Glomerular visceral epithelial cell (primary cell): Measurements from ENCODE around the gene DMRT3.

Experiments used
- DNase-seq: peaks from one replicate; pipeline ENCODE4 v3.0.0-alpha.2; 2016; ENCODE audit errors: extremely low spot score

DMRT3 gene

DNA sequence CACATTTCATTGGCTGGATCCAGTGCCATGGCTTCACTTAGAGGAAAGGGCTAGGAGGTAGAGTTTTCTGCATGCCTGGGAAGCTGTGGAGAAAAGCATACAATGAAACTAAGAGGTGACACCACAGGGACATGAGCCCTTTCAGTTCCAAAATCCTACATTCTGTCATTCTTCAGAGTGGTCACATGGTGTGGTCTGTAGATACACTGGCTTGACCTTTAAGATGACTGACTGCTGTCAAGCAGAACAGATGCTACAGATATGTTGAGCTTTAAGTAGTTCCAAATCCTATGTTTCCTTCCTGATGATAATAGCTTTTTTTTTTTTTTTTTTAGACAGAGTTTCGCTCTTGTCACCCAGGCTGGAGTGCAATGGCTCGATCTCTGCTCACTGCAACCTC lies 26.2 kb downstream of the DMRT3 start:
- DNase-seq, result no peak

DNA sequence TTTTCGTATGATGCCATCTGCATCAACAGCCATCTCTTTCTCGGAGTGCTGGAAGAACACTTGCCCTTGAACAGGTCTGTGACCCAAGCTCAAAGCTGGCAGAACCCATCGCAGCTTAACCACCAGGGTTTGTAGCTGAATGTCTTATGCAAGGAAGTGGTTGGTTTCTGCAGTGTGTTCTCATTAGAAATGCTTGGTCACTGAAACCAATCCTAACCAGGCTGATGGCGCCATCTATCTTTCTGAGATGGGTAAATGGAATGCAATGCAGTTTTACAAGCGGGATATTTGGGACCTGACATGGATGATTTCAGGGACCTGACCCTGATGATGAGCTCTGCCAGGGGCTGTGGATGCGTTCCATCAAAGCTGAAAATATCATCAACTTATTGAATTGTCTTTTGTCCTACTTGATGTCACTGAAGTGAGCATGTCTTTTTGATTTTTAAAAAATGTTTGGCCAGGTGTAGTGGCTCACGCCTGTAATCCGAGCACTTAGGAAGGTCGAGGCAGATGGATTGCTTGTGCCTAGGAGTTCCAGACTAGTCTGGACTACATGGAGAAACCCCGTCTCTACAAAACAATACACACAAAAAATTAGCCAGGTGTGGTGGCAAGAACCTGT lies 28.7 kb downstream of the DMRT3 start:
- peak; percentile 18 for DNase-seq

DNA sequence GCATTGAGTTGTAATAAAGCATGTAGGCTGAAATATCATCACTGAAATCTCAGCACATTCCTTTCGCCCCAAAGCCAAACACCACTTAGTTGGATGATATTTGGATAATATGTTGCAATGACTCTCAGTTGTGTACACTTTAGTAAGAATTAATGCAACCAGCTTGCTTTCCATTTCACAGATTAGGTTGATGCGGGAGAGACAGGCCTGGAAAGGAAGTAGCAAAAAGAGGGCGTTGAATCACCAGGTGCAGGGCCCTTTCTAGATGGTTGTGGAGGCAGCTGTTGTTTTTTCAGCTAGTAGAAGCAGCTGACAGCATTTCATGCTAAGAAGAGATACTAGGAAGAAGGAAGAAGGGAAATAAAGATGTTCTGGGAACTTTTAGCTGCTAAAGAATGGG lies 30.9 kb downstream of the DMRT3 start:
- no peak for DNase-seq

DNA sequence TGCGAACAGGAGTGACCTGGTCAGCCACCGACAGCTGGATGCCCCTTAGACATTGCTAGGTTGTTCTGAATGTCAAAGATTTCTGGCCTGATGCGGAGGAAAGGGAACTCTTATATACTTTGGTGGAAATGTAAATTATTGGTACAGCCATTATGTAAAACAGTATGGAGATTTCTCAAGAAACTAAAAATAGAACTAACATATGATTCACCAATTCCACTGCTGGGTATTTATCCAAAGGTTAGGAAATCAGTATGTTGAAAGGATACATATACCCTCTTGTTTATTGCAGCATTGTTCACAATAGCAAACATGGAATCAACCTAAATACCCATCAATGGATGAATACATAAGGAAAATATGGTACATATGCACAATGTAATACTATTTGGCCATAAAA lies 31.8 kb downstream of the DMRT3 start:
- DNase-seq, result no peak

DNA sequence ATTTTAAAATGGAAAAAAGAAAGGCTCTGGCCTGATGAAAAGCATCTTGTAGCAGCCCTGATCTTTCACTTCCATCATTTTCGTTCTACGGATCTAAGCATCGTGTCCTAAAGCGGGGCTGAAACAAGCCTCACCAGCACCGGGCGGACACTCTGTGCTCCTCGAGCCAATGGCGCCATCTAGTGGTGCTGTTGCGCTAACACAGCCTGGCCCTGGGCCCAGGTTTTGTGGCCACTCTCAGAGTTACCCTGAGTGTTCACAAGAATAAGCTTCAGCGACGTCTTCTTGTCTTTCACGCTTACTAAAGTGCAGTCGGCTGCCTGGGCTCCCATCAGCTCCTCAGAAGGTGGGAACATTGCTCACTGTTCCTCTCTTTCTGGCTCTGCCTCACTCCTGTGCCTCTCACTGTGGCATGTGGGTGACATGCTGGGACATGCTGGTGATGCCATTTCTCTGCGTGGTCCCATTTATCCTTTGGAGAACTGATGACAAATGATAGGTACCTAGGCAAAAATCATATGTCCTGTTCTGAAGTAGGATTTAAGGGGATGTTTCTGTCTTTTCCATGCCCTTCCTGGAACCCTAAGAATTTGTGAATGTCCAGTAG lies 32.7 kb downstream of the DMRT3 start:
- DNase-seq, result peak; percentile 63

DNA sequence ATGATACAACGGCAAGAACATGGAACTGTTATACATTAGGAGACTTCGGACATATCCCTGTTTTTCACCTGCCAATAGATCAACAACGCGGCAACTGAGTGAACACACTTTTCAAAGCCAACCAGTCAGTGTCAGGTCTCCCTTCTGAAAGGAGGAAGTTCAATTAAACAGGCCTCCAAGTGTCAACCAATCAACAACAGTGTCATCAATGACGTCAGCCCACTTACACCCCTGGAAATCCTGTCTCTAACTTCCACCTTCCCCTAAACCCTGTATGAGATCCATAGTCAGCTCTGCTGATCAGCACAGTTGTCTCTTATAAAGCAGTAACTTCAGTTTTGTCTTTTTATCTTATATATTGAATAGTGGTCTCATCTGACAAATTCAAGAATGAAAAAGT lies 36.6 kb downstream of the DMRT3 start:
- no peak for DNase-seq

DNA sequence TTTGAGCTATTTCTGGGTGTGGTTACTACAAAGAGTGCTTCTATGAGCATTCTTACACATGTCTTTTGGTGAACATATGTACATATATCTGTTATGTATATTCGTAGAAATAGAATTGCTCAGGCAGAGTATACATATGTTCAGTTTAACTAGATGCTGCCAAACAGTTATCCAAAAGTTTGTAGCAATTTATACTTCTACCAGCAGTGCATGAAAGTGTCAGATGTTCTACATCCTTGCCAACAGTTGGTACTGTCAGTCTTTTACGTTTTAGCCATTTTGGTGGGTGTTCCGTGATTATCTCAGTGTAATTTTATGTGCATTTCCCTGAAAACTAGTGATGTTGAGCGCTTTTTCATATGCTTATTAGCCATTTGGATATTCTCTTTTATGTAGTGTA lies 37.8 kb downstream of the DMRT3 start:
- no peak for DNase-seq

DNA sequence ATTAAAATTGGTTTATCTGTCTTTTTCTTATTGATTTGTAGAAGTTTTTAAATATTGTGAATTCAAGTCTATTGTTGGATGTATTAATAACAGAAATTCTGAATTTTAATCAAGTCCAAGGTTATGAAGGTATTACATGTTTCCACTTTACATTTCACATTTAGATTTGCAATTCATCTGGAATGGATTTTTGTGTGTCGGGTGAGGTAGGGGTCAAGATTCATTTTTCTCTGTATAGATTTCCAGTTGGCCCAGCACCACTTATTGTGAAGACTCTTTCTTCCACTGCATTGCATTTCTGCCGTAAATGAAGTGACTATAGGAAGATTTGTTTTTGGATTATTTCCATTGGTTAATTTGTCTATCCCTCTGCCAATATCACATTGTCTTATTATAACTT lies 38.2 kb downstream of the DMRT3 start:
- no peak for DNase-seq

DNA sequence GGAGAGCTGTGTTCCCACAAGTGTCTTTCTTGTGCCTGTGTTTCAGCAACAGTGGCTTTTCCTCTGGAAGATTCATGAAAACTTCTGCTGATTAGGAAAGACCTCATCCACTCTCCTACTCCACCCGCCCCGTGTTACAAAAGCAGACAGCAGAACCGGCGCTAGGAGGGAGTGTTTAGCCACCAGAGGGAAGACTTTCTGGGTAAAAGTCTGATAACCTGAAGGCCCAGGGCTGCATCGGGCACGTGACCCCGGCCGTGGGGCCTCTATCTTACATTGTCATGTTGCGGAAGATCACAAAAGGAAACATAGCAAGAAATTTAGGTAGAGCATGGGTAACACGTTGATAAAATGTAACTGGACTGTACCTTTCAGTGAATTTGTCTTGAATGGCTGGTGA lies 41.7 kb downstream of the DMRT3 start:
- DNase-seq, result no peak

DNA sequence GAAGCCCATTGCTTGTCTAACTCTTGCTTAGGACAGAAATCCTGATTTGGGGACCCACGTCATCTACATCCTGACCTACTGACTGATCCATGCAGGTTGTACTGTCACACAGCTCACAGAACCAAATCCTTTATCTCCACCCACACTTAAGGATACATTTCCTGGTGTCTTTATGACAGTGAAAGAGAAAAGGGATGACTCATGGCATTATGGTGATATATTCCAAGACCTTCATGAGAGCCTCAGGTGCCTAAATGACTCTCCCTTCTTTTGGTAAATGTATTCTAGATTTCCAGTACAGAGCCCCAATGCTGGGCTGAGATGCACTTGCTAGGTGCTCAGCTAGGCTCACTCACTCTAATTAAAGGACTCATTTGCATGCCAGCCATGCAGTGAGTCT lies 47.7 kb downstream of the DMRT3 start:
- DNase-seq, result no peak

DNA sequence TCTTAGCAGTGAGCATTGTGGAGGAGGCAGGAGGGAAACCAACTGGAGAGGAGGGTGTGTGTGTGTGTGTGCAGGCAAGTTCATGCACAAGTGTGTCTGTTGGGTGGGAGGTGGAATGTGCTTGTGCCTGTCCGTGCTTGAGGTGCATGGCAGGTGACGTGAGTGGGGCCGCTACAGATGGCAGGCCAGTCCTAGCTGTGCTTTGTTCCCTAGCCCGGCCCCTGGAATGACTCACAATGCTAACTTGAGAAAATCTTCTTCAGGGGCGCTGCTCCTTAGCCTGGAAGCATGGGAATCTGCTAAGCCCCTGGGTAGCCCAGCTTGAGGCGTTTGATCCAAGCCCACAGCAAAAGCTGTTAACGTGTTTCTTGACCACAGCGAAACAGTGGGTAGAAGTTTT lies 48.7 kb downstream of the DMRT3 start:
- no peak for DNase-seq

DNA sequence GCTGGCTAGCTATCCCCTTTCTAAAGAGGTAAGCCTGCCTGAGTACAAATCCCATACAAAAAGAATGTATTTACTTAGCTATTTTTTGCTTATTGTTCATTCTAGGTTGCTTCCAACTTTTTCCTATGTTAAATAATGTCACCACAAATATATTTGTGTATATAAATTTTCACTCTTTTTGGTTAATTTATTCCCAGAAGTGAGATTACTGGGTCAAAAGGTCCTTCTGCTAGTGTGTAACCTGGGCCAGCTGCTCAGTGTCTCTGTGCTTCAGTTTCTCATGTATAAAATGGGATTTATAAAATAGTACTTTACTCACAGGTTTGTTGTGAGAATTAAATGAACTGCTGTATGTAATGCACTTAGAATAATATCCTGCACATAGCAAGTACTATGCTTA lies 49.8 kb downstream of the DMRT3 start:
- no peak for DNase-seq

DNA sequence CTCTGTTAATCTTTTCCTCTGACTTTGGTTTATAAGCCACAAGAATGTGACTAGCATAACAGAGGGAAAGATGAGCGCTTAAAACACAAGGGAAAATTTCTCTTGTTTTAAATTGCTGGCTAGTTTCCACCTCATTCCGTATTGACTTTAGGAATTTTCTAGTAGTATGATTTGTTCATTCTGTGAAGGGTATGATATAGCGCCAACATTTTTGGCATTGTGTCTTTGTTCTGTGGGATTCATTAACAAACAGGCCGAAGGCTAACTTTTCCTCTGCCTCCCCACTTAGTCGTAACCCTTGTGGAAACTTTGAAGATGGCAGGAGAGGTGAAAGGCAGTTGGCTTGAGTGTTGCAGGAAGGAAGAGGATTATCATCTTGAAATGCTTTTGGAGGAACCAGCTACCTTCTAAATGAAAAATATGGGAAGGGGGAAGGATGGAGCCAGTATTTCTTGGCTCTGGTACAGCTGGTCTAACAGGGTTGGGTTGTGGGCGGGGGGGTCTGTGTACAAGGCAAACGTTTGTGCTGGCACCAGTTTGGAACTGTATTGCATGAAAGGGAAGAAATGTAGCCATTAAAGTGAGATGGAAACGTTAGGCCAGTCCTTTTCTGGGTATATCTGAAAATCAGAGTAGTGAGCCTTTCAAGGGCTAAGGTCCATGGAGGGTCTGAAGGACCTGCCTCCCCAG lies 52.2 kb downstream of the DMRT3 start:
- DNase-seq, result no peak

DNA sequence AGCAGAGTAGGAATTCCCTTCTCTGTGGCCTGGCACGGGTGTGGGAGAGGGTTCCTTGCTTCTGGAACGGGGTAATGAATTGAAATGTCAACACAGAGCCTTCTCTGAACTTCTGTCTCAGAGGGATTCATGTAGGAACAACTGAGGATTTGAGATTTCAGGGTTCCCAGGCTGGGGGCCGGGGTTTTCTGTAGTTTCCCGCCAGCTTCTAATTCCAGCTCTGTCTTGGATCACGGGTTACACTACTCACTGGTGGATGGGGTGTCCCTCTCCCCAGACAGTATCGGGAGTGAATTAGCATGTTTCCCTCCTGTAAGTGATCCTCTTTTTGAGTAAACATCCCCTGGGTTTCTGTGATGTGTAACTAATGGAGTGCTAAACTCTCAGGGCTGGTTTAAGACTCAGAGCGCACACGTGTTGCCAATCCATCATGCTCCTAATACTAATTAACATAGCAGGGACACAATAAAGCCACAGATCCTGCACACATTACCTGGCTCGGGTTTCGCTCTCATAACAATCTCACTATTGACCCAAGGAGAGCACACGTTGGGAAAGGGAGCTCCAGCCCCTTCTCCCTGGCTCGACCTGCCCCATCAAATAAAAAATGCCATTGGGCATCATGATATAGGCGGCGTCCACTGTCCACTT lies 55.6 kb downstream of the DMRT3 start:
- DNase-seq, result no peak

DNA sequence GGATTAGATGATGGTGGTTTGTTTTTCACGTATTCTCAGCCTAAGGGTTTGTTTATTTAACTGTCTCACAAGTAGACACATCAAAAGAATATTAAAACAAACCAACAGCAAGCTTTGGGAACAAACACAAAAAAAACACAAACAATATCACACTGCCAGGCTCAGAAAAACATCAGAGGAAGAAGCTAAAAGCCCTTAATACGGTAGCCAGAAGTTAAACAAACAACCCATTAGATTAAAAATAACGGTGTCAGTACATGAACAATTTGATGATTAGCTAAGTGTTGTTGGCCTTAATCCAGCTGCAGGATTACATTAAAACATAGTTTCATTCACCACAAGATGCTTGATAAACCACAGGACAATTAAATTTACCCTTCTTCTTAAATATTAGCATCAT lies 57.8 kb downstream of the DMRT3 start:
- DNase-seq, result no peak

DNA sequence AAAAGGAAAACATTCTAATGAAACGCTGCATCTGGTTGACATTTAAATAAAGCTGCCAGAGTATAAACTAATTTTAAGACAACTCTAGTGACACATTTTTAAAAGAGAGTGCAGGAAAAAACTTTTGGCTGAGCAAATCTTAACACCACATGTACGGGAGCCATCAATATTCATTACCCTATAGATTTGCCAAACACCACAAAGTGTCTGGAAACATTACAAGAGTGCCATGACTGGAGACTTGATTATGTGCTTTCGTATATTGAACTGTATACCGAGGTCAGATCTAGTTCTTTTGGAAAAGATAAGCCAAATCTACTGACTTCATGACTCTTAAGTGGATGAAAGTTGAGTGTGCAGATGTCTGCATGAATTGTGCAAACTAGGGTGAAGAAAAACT lies 63.1 kb downstream of the DMRT3 start:
- no peak for DNase-seq
